ENCODE data around the gene MED26. TPM values are rescaled to one million over a fixed set of nuclear protein-coding genes. Genes with fewer than 3 reads are reported as not detected.

MED26 gene
- total RNA-seq, 8 experiments from 2014 or later, result 5.2 to 18.5 (median 7.0) TPM

- in situ Hi-C loops (cut with MboI; ENCODE audit: low pct_unique_long_range_greater_than_20kb in 2 of 9, low sequenced_read_pairs in 9 of 9, unreplicated experiment in 9 of 9), result no loop called here
- peak; percentile 62 to 90 (median 88) for ATAC-seq (replicated peaks in 6 of 8)
- 0 to 20% (median 4%) methylated on average over 1 to 12 of the region's 15 CpGs; no CpG with 5 or more reads in 4 of the 10 experiments for WGBS, 10 experiments
- Histone ChIP-seq H3K4me1 (replicated peaks in 1 of 2) (peaks cover 40 to 65% of the 10 kb centered on the region in 2 donors), H3K4me3 (peak overlapping the region in 4 of 5 donors; percentile 3 to 29 (median 22)), H3K27ac (peak overlapping the region; percentile 66 to 74)
These were observed 43.5 kb downstream of the MED26 start for GRCh38 chr19:16584248-16585093.

DNA sequence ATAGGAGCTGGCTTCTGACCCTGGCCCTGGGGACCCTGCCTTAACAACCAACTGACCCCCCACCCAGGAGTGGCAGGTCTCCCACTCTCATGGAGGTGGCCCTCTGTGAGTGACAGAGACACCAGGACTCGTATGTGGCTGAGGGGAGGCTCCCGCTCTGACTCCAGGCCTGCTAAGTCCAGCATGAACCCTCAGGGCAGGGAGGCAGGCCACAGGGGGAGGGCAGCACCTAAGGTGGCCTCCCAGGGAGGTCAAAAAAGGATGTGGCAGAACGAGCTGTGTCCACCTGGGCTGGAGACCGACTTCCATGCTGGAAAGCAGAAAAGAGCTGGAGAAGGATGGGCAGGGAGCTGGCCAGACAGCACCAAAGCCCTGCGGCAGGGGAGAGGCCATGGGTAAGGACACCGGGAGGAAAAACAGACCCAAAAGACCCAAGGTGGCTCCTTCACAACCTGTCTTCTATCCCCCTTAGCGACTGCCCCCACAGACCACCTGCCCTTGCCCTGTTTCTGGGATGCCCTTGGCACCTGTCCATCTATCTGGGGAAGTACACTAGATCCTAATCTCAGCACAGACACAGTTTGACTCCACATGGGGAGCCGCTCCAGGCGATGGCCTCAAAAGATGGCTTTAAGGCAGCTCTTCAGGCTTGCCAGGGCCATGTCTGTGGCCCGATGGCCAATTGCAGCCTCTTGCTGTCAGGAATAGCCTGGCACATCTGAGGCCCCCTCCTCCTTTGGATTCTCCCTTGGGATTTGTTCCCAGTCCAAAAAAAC is 45.3 kb downstream of the MED26 start:
- Histone ChIP-seq H3K4me1 (replicated peaks in 1 of 2) (peaks cover 30 to 50% of the 10 kb centered on the region in 2 donors), H3K4me3 (no peak overlapping the region), H3K27ac (peak overlapping the region in 1 of 2 donors; percentile 79)
- ATAC-seq (replicated peaks in 6 of 8), result no peak
- WGBS, 10 experiments, result 88 to 100% (median 100%) methylated on average over 1 to 7 of the region's 10 CpGs; no CpG with 5 or more reads in 5 of the 10 experiments
- in situ Hi-C loops (cut with MboI; ENCODE audit: low pct_unique_long_range_greater_than_20kb in 2 of 9, low sequenced_read_pairs in 9 of 9, unreplicated experiment in 9 of 9), result no loop called here

DNA sequence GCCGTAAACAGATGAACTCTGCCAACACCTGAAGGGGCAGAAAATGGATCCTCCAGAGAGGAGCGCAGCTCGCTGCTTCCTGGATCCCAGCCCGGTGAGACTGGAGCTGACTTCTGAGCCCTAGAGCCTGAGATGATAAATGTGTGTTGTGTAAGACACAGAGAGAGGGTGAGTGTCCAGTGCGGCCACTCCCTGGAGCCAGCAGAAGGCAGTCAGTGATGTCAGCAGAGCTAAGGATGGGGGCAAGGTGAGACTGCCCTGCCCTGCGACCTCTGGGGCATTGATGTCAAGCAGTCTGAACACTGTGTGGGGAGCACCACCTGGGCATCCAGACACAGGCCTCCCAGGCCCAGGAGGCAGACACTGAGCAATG is 46.0 kb downstream of the MED26 start:
- in situ Hi-C loops (cut with MboI; ENCODE audit: low pct_unique_long_range_greater_than_20kb in 2 of 9, low sequenced_read_pairs in 9 of 9, unreplicated experiment in 9 of 9), result no loop called here
- H3K4me1 ChIP-seq (replicated peaks in 1 of 2), result peaks cover 23 to 43% of the 10 kb centered on the region in 2 donors
- peak overlapping the region in 1 of 2 donors; percentile 79 for H3K27ac ChIP-seq
- WGBS, 10 experiments, result 91 to 100% (median 100%) methylated on average over 1 to 6 of the region's 6 CpGs; no CpG with 5 or more reads in 7 of the 10 experiments
- ATAC-seq (replicated peaks in 6 of 8), result peak in 4 of 8 experiments; percentile 3 to 36 (median 16)
- H3K4me3 ChIP-seq, result no peak overlapping the region

GRCh38 chr19:16581145-16581970 is 46.6 kb downstream of the MED26 start:
- in situ Hi-C loops (cut with MboI; ENCODE audit: low pct_unique_long_range_greater_than_20kb in 2 of 9, low sequenced_read_pairs in 9 of 9, unreplicated experiment in 9 of 9), result no loop called here
- H3K27ac ChIP-seq, result peak overlapping the region in 1 of 2 donors; percentile 79
- peaks cover 17 to 37% of the 10 kb centered on the region in 2 donors for H3K4me1 ChIP-seq (replicated peaks in 1 of 2)
- 0 to 100% (median 96%) methylated on average over 1 to 3 of the region's 12 CpGs; no CpG with 5 or more reads in 2 of the 10 experiments for WGBS, 10 experiments
- no peak overlapping the region for H3K4me3 ChIP-seq
- ATAC-seq (replicated peaks in 6 of 8), result peak in 2 of 8 experiments; percentile 34 to 39

DNA sequence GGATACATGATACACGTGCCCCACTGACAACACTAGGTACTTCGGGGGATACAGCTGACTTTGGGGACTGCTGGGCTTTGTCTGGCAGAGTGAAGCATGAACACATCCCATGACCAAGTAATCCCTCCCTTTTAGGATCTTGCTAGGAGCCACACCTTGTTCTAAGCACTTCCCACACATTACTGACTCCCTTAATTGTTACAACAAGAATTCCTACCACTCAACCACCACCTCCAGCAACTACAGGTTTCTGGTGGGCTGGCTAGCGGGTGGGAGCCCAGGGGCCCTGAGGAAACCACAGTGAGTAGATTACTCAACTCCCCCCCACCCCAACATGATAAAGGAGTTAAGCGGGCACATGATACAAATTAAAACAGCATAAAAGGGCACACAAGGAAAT is 48.6 kb downstream of the MED26 start:
- ATAC-seq (replicated peaks in 6 of 8), result peak in 2 of 8 experiments; percentile 7 to 27
- in situ Hi-C loops (cut with MboI; ENCODE audit: low pct_unique_long_range_greater_than_20kb in 2 of 9, low sequenced_read_pairs in 9 of 9, unreplicated experiment in 9 of 9), result loop anchor here in 1 of 9 experiments (10.0 kb wide), 1 partner anchor 45 kb away; the partner anchor contains the start of gene MED26
- 20 to 100% (median 91%) methylated on average over 1 to 3 of the region's 4 CpGs; no CpG with 5 or more reads in 4 of the 10 experiments for WGBS, 10 experiments

DNA sequence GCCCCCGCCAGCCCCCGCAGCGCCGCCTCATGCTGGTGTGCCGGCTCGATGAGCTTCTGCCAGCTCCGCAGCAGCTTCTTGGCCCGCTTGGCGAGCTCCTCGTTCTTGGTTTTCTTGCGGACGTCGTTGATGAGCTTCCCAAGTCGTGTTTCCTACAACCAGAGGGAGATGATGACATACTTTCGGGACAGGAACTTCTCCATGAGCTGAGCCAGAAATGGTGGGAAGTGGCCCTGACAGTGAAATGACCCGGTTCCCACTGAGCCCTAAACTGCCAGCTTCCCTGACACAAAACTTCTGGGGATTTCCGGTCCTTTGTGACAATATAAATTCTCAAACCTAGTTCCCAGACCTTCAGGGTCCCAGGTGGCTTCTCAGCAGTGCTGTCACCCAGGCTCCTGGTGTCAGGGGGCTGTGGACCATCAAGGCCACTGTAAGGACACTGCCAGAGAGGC is 50.4 kb downstream of the MED26 start:
- peaks cover 18 to 25% of the 10 kb centered on the region in 2 donors for H3K4me1 ChIP-seq (replicated peaks in 1 of 2)
- WGBS, 10 experiments, result 80 to 100% (median 100%) methylated on average over 1 of the region's 17 CpGs; no CpG with 5 or more reads in 7 of the 10 experiments
- H3K4me3 ChIP-seq, result no peak overlapping the region
- no peak overlapping the region for H3K27ac ChIP-seq
- in situ Hi-C loops (cut with MboI; ENCODE audit: low pct_unique_long_range_greater_than_20kb in 2 of 9, low sequenced_read_pairs in 9 of 9, unreplicated experiment in 9 of 9), result loop anchor here in 1 of 9 experiments (10.0 kb wide), 1 partner anchor 47 kb away; the partner anchor contains the start of gene MED26
- no peak for ATAC-seq (replicated peaks in 6 of 8)

More for the DNA sequence above, 48.6 kb downstream of the MED26 start:
- peaks cover 14 to 28% of the 10 kb centered on the region in 2 donors for H3K4me1 ChIP-seq (replicated peaks in 1 of 2)
- no peak overlapping the region for H3K4me3 ChIP-seq
- H3K27ac ChIP-seq, result no peak overlapping the region

- whole genome bisulfite sequencing, 10 experiments, result 60 to 100% (median 97%) methylated on average over 1 to 10 of the region's 52 CpGs; no CpG with 5 or more reads in 6 of the 10 experiments
- no peak overlapping the region for H3K4me3 ChIP-seq
- ATAC-seq (replicated peaks in 6 of 8), result no peak
- H3K27ac ChIP-seq, result no peak overlapping the region
- in situ Hi-C loops (cut with MboI; ENCODE audit: low pct_unique_long_range_greater_than_20kb in 2 of 9, low sequenced_read_pairs in 9 of 9, unreplicated experiment in 9 of 9), result loop anchor here in 1 of 9 experiments (10.0 kb wide), 1 partner anchor 48 kb away; the partner anchor contains the start of gene MED26
- peaks cover 18% of the 10 kb centered on the region in 2 donors for H3K4me1 ChIP-seq (replicated peaks in 1 of 2)
These were observed 51.1 kb downstream of the MED26 start for GRCh38 chr19:16576690-16577530.

DNA sequence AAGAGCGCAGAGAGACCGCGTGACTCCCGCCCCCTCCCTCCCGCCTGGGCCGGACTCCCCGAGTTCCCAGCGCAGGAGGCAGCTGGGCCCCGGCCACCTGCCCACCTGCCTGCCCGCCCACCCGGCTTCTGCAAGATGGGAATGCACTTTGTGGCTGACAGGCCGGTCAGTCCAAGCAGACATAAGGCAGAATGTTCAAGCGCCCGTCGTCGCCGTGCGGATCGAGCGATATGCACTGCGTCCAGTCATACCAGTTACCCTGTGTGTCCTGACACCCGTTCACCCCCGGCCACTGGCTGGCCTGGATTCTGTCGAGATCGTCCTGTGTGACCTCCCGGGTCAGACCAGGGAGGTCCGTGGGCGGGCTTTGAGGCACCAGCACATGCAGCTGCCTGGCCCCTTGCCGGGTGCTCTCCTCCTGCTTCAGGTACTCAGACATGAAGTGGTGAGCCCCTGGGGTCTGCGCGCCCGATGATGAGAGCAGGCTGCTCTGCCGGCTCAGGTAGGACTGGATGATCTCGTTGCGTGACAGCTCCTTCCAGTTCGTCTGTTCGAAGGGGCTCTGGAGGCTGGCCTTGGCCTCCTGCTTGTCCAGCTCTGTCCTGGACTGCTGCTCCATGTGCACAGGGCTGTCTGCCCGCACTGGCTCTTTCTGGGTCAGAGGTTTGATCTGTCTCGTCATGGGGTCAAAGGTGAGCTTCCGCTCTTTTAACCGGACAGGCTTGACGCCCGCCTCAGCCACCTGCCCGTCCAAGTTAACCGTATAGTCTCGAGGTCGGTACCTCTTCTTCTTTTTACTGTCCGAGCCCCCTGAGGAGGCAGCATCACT is 51.9 kb downstream of the MED26 start:
- peaks cover 12 to 21% of the 10 kb centered on the region in 2 donors for H3K4me1 ChIP-seq (replicated peaks in 1 of 2)
- H3K27ac ChIP-seq, result no peak overlapping the region
- no peak for ATAC-seq (replicated peaks in 6 of 8)
- in situ Hi-C loops (cut with MboI; ENCODE audit: low pct_unique_long_range_greater_than_20kb in 2 of 9, low sequenced_read_pairs in 9 of 9, unreplicated experiment in 9 of 9), result loop anchor here in 1 of 9 experiments (10.0 kb wide), 1 partner anchor 49 kb away; the partner anchor contains the start of gene MED26
- H3K4me3 ChIP-seq, result no peak overlapping the region
- 81 to 98% (median 95%) methylated on average over 4 to 11 of the region's 48 CpGs; no CpG with 5 or more reads in 3 of the 10 experiments for WGBS, 10 experiments

DNA sequence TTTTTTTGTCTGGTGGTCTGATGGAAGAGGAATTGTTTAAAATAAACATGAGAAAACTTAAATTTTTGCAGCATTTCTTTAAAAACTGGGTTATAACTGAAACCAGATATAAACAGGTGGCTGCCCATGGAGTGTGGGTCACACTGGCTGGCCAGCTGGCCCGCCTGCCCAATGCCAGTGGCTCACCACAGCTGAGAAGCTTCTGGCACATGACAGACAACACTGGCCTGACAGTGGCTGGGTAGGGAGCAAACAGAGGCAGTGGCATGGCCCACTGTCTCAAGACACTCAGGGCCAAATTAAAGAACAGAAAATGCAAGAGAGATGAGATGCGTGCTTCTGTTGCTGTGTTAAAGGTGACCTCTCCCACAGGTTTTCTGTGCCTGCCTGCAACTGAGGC is 52.7 kb downstream of the MED26 start:
- in situ Hi-C loops (cut with MboI; ENCODE audit: low pct_unique_long_range_greater_than_20kb in 2 of 9, low sequenced_read_pairs in 9 of 9, unreplicated experiment in 9 of 9), result loop anchor here in 1 of 9 experiments (10.0 kb wide), 1 partner anchor 50 kb away; the partner anchor contains the start of gene MED26
- ATAC-seq (replicated peaks in 6 of 8), result no peak

GRCh38 chr19:16573925-16574324 is 54.1 kb downstream of the MED26 start:
- H3K4me1 ChIP-seq (replicated peaks in 1 of 2), result peaks cover 14 to 30% of the 10 kb centered on the region in 2 donors
- no peak for ATAC-seq (replicated peaks in 6 of 8)
- H3K27ac ChIP-seq, result no peak overlapping the region
- peak overlapping the region; percentile 66 to 88 (median 74) for H3K4me3 ChIP-seq
- in situ Hi-C loops (cut with MboI; ENCODE audit: low pct_unique_long_range_greater_than_20kb in 2 of 9, low sequenced_read_pairs in 9 of 9, unreplicated experiment in 9 of 9), result loop anchor here in 1 of 9 experiments (10.0 kb wide), 1 partner anchor 51 kb away; the partner anchor contains the start of gene MED26

More for the DNA sequence above, 52.7 kb downstream of the MED26 start:
- Histone ChIP-seq H3K27ac (no peak overlapping the region), H3K4me3 (no peak overlapping the region), H3K4me1 (replicated peaks in 1 of 2) (peaks cover 14 to 29% of the 10 kb centered on the region in 2 donors)
- WGBS, 10 experiments, result 86 to 100% (median 100%) methylated on average over 1 of the region's 2 CpGs; no CpG with 5 or more reads in 6 of the 10 experiments

Data from motor neuron (in vitro differentiated cells).